Heart left ventricle (tissue), 13 donors: Measurements from ENCODE around the gene ACR.

ENCODE experiments used
- CTCF ChIP-seq, 12 donors: fragments of 200-600 bp; sonication (generic) in 4 of 12; IDR thresholded peaks; one replicate each; pipeline versions ENCODE4 v1.5.0 to v1.8.0; 2018 to 2022; ENCODE audit warnings: antibody characterized with exemption in 12 of 12, mild to moderate bottlenecking in 5 of 12
- POLR2A ChIP-seq, 2 donors: fragments of 450-650 bp; IDR thresholded peaks; one replicate each; pipeline ENCODE4 v1.6.1; 2017; ENCODE audit warnings: antibody characterized with exemption in 2 of 2, mild to moderate bottlenecking in 2 of 2, moderate library complexity in 2 of 2
- donor health status: ischemic (EF 13 %, LVEDD 7.1; RV severe dilation, severe dysfunction).
- donor health status: DM: no; HTN: yes; CAD: no.
- donor health status: DM: no; HTN: no; CAD: no.
- donor health status: ischemic (EF 25% LVEDD 6.9; RV normal size, moderate dysfunction).
- donor health status: ischemic (EF 25% LVEDD 5.7; RV mildly dilated, moderate dysfunction).
- donor health status: ischemic (EF 35%, LVEDD 5.7; RV mildly dilated, moderate dysfunction).
- donor health status: nonischemic (EF 11% LVEDD 7.7; RV severe dilation, severe dysfunction).
- donor health status: DM: yes; HTN: yes; CAD: no.
- donor health status: PGD.
- donor health status: ischemic (EF 29% LVEDD 5.4; RV normal size, mild dysfunction).
- donor health status: nonischemic (EF 23%, LVEDD 6.1; RV moderate dilation, normal function).

DNA sequence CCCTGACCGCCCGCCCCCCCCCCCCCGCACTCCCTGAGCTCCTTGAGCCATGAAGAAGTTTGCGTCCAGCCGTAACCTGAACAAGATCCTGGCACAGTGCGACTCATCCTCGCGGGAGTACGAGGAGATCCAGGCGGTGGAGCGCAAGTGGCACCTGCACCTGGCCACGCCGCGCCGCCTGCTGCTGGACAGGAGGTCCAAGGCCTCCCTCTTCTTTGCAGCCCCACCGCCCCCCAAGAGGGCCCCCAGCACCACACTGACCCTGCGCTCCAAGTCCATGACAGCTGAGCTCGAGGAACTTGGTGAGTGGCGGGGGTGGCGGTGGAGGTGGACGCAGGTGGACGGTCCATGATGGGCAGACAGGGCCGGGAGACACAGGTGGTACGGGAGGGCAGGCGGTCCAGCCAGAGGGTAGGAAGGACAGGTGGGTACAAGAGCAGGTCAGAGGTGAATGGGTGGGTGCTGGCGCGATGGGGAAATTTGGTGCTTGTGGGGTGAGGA lies 32.1 kb upstream of the ACR start:
- TF ChIP-seq CTCF (IDR thresholded peaks at IDR 0.05) (no peak), POLR2A (IDR thresholded peaks at IDR 0.05) (no peak)
